GM19463 (cell line): Measurements from ENCODE around the gene MRGPRF.

ENCODE experiments used
- ATAC-seq: cut with Tn5 transposase; IDR thresholded peaks from one replicate; pipeline ENCODE4 v1.9.1; 2021; ENCODE audit warnings: mild to moderate bottlenecking, moderate library complexity; ENCODE audit not compliant: unreplicated experiment

MRGPRF gene

GRCh38 chr11:69027704-69028372 is 14.8 kb upstream of the MRGPRF start:
- no peak for ATAC-seq

- ATAC-seq: no peak
Measured at GRCh38 chr11:69024509-69024908, 11.5 kb upstream of the MRGPRF start.

- no peak for ATAC-seq
Measured at GRCh38 chr11:69022260-69022659, 9.2 kb upstream of the MRGPRF start.

- ATAC-seq: no peak
Measured at GRCh38 chr11:69018924-69019323, 5.9 kb upstream of the MRGPRF start.

GRCh38 chr11:69017951-69018350 is 4.9 kb upstream of the MRGPRF start:
- no peak for ATAC-seq

- no peak for ATAC-seq
Measured at GRCh38 chr11:69014898-69015549, 2.0 kb upstream of the MRGPRF start.

GRCh38 chr11:69014084-69014851 is 1.2 kb upstream of the MRGPRF start:
- no peak for ATAC-seq

GRCh38 chr11:69012092-69013008 is 696 bp downstream of the MRGPRF start:
- no peak for ATAC-seq

GRCh38 chr11:69011624-69012091 is 1.4 kb downstream of the MRGPRF start:
- ATAC-seq: no peak

- no peak for ATAC-seq
Measured at GRCh38 chr11:69010964-69011623, 2.0 kb downstream of the MRGPRF start.

GRCh38 chr11:69010361-69010891 is 2.6 kb downstream of the MRGPRF start:
- ATAC-seq: no peak

- ATAC-seq: no peak
Measured at GRCh38 chr11:69009441-69010211, 3.4 kb downstream of the MRGPRF start.

GRCh38 chr11:69008737-69009440 is 4.2 kb downstream of the MRGPRF start:
- no peak for ATAC-seq

- ATAC-seq: no peak
Measured at GRCh38 chr11:69007975-69008381, 5.1 kb downstream of the MRGPRF start.

GRCh38 chr11:69006816-69007215 is 6.2 kb downstream of the MRGPRF start:
- ATAC-seq: no peak

GRCh38 chr11:69005631-69006368 is 7.2 kb downstream of the MRGPRF start:
- no peak for ATAC-seq

GRCh38 chr11:69005183-69005630 is 7.8 kb downstream of the MRGPRF start:
- ATAC-seq: no peak
